GM18873 (cell line): ENCODE results near the gene CCNDBP1.
"Not testable (repeated sequence)": the region's sequence is repeated elsewhere in the genome, so short reads cannot be mapped to it uniquely, and the experiment has no call there.

ENCODE experiments used
- ATAC-seq: cut with Tn5 transposase; IDR thresholded peaks from one replicate; pipeline ENCODE4 v1.9.1; 2021; ENCODE audit warnings: mild to moderate bottlenecking, moderate library complexity, moderate number of reproducible peaks; ENCODE audit not compliant: unreplicated experiment, low FRiP score

Gene CCNDBP1

DNA sequence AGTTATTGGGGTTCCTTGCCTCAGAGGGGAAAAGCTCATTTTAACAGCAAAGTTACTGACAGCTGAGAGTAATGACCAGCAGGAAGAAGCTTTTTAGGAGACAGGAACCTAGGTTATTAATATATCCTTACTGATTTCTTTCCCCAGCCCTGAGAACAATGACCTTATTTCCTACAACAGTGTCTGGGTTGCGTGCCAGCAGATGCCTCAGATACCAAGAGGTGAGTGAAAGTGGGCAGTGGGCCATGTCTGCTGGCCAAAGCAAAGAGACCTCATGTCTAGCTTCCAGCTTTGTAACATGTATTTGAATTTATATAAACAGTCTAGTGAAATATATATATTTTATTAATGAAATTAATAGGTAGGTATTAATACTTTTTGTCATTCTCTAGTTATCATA lies 5.0 kb downstream of the CCNDBP1 start:
- ATAC-seq = no peak

GRCh38 chr15:43193710-43194109 lies 8.5 kb downstream of the CCNDBP1 start:
- no peak for ATAC-seq

GRCh38 chr15:43194795-43195194 lies 9.6 kb downstream of the CCNDBP1 start:
- ATAC-seq = no peak

- ATAC-seq = no peak
Measured at GRCh38 chr15:43196760-43197548, 11.8 kb downstream of the CCNDBP1 start.

DNA sequence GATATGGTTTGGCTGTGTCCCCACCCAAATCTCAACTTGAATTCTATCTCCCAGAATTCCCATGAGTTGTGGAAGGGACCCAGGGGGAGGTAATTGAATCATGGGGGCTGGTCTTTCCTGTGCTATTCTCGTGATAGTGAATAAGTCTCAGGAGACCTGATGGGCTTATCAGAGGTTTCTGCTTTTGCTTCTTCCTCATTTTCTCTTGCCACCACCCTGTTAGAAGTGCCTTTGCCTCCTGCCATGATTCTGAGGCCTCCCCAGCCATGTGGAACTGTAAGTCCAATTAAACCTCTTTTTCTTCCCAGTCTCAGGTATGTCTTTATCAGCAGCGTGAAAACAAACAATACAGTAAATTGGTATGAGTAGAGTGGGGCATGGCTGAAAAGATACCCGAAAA lies 12.6 kb downstream of the CCNDBP1 start:
- not testable (repeated sequence) for ATAC-seq

DNA sequence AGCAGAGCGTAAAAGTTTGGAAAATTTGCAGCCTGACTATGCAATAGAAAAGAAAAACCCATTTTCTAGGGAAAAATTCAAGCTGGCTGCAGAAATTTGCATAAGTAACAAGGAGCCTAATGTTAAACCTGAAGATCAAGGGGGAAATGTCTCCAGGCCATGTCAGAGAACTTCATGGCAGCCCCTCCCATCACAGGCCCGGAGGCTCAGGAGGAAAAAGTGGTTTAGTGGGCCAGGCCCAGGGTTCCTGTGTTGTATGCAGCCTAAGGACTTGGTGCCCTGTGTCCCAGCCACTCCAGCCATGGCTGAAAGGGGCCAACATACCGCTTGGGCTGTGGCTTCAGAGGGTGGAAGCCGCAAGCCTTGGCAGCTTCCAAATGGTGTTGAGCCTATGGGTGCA lies 13.4 kb downstream of the CCNDBP1 start:
- ATAC-seq = not testable (repeated sequence)

DNA sequence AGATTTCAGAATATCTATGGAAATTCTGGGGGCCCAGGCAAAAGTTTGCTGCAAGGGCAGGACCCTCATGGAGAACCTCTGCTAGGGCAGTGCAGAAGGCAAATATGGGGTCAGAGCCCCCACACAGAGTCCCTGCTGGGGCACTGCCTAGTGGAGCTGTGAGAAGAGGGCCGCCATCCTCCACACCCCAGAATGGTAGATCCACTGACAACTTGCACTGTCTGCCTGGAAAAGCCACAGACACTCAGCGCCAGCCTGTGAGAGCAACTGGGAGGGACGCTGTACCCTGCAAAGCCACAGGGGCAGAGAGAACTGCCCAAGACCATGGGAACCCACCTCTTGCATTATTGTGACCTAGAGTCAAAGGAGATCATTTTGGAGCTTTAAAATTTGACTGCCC lies 13.8 kb downstream of the CCNDBP1 start:
- ATAC-seq = no peak

DNA sequence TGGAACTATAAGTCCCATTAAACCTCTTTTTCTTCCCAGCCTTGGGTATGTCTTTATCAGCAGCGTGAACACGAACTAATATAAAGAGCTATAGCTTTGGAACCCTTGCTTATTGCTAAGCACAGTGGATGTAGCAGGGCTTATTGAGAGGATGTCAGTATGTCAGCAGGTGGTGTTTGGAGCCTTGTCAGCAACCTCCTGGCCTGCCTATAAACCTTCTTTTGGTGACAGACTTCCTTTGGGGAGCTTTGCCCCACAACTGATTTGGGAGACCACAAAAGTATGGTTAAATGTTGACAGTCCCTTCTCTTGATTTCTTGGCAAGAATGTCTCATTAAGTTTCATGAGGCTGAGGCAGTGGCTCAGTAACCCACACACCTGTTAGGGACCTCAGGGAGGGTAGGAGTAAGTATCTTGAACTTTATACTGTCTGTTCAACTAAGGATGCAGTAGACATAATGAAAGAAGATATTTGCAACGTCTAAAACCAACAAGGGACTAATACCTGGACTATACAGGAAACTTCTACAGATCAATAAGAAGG lies 14.8 kb downstream of the CCNDBP1 start:
- no peak for ATAC-seq

- no peak for ATAC-seq
Measured at GRCh38 chr15:43204016-43204901, 19.1 kb downstream of the CCNDBP1 start.

DNA sequence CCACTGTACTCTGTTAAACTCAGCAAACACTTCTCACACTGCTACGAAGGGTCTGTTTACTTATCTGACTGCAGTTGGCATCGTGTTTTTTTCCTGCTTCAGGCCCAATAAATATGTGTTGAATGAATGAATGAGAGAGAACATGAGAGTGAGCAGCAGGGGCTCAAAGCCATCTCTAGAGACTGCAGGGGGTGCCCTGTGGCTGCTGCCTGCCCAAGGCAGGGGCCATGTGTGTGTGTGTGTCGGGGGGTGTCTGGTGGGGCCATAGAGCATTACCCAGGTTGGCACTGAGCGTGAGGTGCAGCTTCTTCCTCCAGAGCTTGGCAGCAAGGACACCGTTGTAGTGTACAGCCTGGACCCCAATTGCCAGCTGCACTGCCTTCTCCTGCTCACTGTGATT lies 20.9 kb downstream of the CCNDBP1 start:
- no peak for ATAC-seq

- ATAC-seq = no peak
Measured at GRCh38 chr15:43207024-43207423, 21.8 kb downstream of the CCNDBP1 start.

DNA sequence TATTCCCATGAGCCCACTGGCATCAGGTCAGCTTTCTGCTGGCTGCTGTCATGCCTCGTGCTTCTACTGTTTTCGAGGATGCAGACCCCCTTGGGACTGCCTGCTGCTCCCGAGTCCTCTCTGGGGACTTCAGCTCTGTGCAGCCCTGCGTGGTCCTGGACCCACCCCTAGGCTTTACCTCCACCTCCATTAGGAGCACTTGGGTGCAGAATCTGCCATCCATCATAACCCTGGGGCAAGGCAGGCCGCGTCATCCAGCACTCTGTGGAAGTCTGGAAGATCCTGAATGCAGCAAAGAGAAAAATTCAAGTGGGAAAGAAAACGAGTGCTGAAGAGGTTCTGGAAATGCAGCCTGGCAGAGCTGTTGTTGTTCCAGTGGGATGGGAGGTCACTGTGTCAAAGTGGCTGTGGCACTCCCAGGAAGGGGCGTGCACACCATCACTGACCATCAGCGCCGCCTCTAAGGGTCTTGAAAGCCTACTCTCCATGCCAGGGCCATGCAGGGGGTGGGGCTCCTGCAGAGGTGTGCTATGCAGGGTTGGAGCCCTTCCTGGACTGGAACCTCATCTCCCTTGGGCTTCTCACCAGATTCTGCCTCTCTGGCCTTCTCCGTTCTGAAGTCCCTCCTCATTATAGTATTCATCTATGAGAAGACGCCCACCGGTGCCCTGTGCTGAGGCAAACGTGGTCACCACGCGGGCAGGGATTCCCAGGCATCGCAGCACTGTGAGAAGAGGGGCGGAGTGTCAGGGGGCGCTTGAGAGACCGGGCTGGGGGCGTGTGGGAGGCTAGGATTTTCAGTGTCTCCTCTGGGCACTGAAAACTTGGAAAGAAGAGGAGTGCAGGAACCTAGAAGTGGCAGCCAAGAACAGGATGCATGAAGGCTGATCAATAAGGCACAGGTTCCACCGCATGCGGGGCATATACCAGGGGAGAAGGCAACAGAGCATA lies 23.1 kb downstream of the CCNDBP1 start:
- no peak for ATAC-seq

DNA sequence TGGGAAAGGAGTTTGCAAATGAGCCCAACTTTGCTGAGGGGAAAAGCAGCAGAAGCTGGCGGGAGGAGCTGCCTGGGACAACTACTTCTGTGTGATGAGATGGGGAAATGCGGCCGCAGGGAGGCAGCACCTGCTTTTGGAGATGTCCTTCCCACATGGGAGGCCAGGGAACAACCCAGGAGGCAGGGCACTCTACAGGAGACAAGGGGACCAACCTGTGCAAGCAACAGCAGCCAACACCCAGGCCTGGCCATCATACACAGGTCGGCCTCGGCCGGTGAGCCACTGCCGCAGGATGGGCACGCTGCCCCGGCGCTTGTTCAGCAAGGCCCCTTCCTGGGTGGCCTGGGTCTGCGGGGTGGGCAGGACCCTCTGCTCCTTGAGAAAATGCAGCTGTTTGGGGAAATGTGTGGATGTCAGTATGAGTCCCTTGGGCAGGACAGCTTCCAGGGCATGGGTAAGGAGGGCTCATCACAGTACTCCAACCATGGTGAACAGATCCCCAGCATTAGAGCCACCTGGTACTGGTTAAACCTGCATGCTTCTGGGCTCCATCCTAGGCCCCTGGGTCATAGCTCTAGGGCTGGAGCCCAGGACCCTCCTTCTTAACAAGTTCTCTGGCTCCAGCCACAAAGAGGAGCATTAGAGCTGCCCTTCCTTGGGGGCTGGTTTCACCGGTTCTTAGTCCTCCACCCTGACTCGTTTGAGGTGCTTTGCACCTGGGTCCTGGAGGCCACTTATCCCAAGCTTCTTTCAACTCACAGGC lies 24.0 kb downstream of the CCNDBP1 start:
- ATAC-seq = no peak

- ATAC-seq = no peak
Measured at GRCh38 chr15:43210172-43210745, 25.1 kb downstream of the CCNDBP1 start.

GRCh38 chr15:43210807-43211206 lies 25.6 kb downstream of the CCNDBP1 start:
- no peak for ATAC-seq

- ATAC-seq = no peak
Measured at GRCh38 chr15:43211224-43211735, 26.1 kb downstream of the CCNDBP1 start.

- ATAC-seq = no peak
Measured at GRCh38 chr15:43212299-43212698, 27.1 kb downstream of the CCNDBP1 start.

GRCh38 chr15:43212951-43213350 lies 27.7 kb downstream of the CCNDBP1 start:
- no peak for ATAC-seq

DNA sequence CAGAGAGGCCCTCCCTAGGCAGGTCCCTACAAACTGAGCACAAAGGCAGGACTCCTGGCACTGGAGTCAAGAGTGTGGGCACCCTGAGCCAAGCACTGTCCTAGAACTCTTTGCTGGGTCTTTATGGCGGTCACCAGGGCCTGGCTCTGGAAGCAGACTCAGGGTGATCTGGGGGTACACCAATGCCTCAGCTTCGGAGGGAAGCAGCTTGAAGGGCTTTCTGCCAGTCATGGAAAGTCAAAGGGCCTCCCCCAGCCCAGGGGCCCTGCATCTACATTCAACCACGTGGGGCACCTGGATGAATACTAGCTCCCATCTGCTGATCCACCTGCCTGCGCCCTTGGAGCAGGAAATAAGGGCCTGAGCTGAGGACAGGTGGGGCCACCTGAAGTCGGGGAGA lies 28.3 kb downstream of the CCNDBP1 start:
- no peak for ATAC-seq
